RWPE2 (cell line): ENCODE measurements around the gene PGLYRP3.

Experiments used
- ATAC-seq: fragments of 200-7000 bp; cut with Tn5 transposase; 3 replicates; pipeline ENCODE4 v1.9.1; 2021; ENCODE audit warnings: low read depth
- DNase-seq: peaks from one replicate; pipeline ENCODE4 v3.0.0-alpha.2; 2020; ENCODE audit warnings: low spot score
- H3K27ac ChIP-seq: fragments of 450-650 bp; 2 replicates; pipeline ENCODE4 v1.5.1; 2017; ENCODE audit warnings: mild to moderate bottlenecking; ENCODE audit not compliant: poor library complexity, severe bottlenecking
- H3K27me3 ChIP-seq: fragments of 250-450 bp; sonication (Bioruptor Pico); 2 replicates; pipeline ENCODE4 v1.5.1; 2021; ENCODE audit warnings: mild to moderate bottlenecking, moderate library complexity; ENCODE audit not compliant: insufficient read depth, poor library complexity, severe bottlenecking
- H3K36me3 ChIP-seq: fragments of 250-450 bp; sonication (Bioruptor Pico); 2 replicates; pipeline ENCODE4 v1.5.1; 2020; ENCODE audit warnings: low read depth, mild to moderate bottlenecking, moderate library complexity
- H3K4me1 ChIP-seq: fragments of 250-450 bp; sonication (Bioruptor Pico); 2 replicates; pipeline ENCODE4 v1.5.1; 2021; ENCODE audit warnings: mild to moderate bottlenecking, moderate library complexity; ENCODE audit not compliant: insufficient read depth, poor library complexity, severe bottlenecking
- H3K4me3 ChIP-seq: fragments of 250-450 bp; sonication (Bioruptor Pico); 2 replicates; pipeline ENCODE4 v1.5.1; 2021; ENCODE audit warnings: mild to moderate bottlenecking, moderate library complexity; ENCODE audit not compliant: severe bottlenecking
- H3K9me3 ChIP-seq: fragments of 250-450 bp; sonication (Bioruptor Pico); 2 replicates; pipeline ENCODE4 v1.5.1; 2021; ENCODE audit warnings: mild to moderate bottlenecking, moderate library complexity; ENCODE audit not compliant: severe bottlenecking
- CTCF ChIP-seq: fragments of 450-650 bp; IDR thresholded peaks from one replicate; pipeline ENCODE4 v1.5.1; 2017; ENCODE audit warnings: mild to moderate bottlenecking, moderate library complexity; ENCODE audit not compliant: poor library complexity, severe bottlenecking

Gene PGLYRP3

GRCh38 chr1:153339802-153340201, 27.1 kb upstream of the PGLYRP3 start:
- DNase-seq, result no peak
- no peak for ATAC-seq
- no peaks in the 10 kb centered on the region for H3K9me3 ChIP-seq
- H3K4me3 ChIP-seq, result no peak overlapping the region
- H3K4me1 ChIP-seq, result no peaks in the 10 kb centered on the region
- no peak for TF ChIP-seq CTCF
- H3K36me3 ChIP-seq, result no peaks in the 10 kb centered on the region
- no peaks in the 10 kb centered on the region for H3K27me3 ChIP-seq
- no peak overlapping the region for H3K27ac ChIP-seq

GRCh38 chr1:153337980-153338853, 25.5 kb upstream of the PGLYRP3 start:
- no peak overlapping the region for H3K27ac ChIP-seq
- no peaks in the 10 kb centered on the region for H3K27me3 ChIP-seq
- DNase-seq (no peak), ATAC-seq (no peak)
- H3K4me1 ChIP-seq, result no peaks in the 10 kb centered on the region
- no peak for TF ChIP-seq CTCF
- no peak overlapping the region for H3K4me3 ChIP-seq
- no peaks in the 10 kb centered on the region for H3K36me3 ChIP-seq
- no peaks in the 10 kb centered on the region for H3K9me3 ChIP-seq

- Histone ChIP-seq H3K27me3 (peaks cover 2% of the 10 kb centered on the region), H3K36me3 (no peaks in the 10 kb centered on the region)
Observed at GRCh38 chr1:153336650-153337049, 23.9 kb upstream of the PGLYRP3 start.

GRCh38 chr1:153333902-153334301, 21.1 kb upstream of the PGLYRP3 start:
- Histone ChIP-seq H3K9me3 (no peaks in the 10 kb centered on the region), H3K36me3 (no peaks in the 10 kb centered on the region), H3K4me3 (no peak overlapping the region), H3K27ac (no peak overlapping the region), H3K4me1 (no peaks in the 10 kb centered on the region), H3K27me3 (peaks cover 3% of the 10 kb centered on the region)
- TF ChIP-seq CTCF, result no peak
- no peak for ATAC-seq
- no peak for DNase-seq

More at GRCh38 chr1:153336650-153337049, 23.9 kb upstream of the PGLYRP3 start:
- Histone ChIP-seq H3K4me3 (no peak overlapping the region), H3K9me3 (no peaks in the 10 kb centered on the region), H3K27ac (no peak overlapping the region), H3K4me1 (no peaks in the 10 kb centered on the region)
- TF ChIP-seq CTCF, result no peak
- no peak for ATAC-seq
- DNase-seq, result no peak

- TF ChIP-seq CTCF, result no peak
- ATAC-seq, result no peak
- no peaks in the 10 kb centered on the region for H3K36me3 ChIP-seq
- H3K27me3 ChIP-seq, result no peaks in the 10 kb centered on the region
- no peak overlapping the region for H3K27ac ChIP-seq
- no peaks in the 10 kb centered on the region for H3K4me1 ChIP-seq
- H3K4me3 ChIP-seq, result no peak overlapping the region
- no peak for DNase-seq
- peaks cover 8% of the 10 kb centered on the region for H3K9me3 ChIP-seq
Observed at GRCh38 chr1:153324912-153325311, 12.2 kb upstream of the PGLYRP3 start.
